NCI-H2107 (cell line): ENCODE measurements around the gene DAPP1.

Experiments
- DNase-seq: peaks from one replicate; lab custom pipeline; 2025; lab: John Stamatoyannopoulos, UW

The DAPP1 gene

DNA sequence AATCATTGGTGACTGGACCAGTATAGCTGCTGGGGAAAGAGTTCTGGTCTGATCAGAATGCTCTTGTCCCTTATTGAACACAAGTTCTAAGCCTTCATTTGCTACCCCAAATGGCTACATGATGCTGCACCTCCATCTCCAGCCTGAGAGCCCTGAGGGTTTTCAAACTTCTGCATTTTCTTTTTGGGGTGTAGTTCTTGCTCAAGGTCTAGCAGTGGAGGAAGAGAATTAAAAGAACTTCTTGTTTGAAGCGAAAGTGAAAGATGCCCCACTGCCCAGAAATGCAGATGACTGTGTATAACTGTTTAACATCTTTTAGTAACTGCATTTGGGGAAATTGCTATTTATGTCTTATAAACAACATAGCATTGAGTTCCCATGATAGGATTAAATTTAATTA is 39.1 kb downstream of the DAPP1 start:
- DNase-seq, result no peak

DNA sequence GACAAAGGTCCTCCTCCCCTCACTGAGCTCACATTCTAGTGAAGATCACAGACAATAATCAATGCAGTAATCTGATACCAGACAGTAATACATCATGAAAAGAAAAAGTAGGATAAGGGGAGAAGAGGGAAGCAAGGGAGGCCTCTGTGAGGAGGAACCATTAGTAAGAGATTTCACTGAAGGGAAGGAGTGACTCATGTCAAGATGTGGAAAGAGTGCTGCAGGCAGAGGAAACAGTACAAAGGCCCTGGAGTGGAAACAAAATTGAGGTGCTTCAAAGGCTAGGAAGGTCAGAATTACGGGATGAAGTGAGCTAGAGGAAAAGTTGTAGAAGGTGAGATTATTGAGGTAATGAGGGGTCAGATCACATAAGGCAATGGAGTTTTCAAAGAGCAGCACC is 39.5 kb downstream of the DAPP1 start:
- DNase-seq, result no peak

DNA sequence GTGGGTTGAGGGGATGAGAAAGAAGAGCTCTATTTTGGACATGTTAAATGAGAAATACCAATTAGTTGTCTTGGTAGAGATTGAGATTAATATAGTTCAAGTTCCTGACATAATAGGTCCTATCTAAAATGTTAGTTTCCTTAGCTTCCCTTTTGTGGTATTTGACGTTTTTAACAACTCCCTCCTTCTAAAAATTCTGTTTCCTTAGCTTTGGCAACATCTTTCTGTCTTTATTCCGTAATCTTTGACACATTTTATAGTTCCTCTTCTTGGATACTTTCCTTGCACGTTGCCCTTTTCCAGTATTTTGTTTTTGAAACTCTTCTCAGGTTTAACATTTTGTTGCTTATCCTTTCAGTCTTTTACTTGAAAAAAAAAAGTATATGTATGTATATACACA is 40.7 kb downstream of the DAPP1 start:
- DNase-seq, result no peak

DNA sequence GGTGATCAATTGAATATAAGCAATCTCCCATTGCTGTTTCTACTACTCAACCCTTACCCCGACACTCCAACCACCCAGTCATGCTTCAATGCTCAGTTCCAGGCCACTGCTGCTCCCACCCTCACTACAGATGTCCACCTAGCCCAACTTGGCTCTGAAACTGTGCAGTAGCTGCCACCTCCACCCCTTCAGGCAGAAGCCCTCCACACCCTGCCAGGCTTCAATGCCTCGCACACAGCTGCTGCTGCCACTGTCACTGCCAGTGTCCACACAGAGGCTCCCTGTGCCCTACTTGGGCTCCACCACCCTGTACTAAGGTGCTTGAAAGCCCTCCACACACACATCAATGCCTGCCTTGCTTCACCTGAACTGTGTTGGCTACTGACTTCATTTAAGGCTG is 43.0 kb downstream of the DAPP1 start:
- DNase-seq, result no peak

DNA sequence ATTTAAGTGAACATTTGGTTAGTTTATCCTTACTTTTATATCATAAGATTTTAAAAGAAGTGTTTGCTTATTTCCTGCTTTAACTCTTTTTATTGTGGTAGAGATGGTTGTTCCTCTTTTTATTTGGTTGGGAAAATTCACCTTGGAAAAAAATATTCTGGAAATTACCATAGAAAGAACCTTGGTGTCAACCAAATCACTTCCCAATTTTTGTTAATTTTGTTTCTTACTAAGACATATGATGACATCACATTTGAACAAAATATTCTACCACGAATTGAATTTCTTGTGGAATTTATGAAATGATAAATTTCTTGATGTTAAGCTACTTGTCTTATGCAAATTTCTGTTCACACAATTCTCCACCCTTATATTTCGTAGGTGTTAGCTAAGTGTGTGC is 43.9 kb downstream of the DAPP1 start:
- no peak for DNase-seq

DNA sequence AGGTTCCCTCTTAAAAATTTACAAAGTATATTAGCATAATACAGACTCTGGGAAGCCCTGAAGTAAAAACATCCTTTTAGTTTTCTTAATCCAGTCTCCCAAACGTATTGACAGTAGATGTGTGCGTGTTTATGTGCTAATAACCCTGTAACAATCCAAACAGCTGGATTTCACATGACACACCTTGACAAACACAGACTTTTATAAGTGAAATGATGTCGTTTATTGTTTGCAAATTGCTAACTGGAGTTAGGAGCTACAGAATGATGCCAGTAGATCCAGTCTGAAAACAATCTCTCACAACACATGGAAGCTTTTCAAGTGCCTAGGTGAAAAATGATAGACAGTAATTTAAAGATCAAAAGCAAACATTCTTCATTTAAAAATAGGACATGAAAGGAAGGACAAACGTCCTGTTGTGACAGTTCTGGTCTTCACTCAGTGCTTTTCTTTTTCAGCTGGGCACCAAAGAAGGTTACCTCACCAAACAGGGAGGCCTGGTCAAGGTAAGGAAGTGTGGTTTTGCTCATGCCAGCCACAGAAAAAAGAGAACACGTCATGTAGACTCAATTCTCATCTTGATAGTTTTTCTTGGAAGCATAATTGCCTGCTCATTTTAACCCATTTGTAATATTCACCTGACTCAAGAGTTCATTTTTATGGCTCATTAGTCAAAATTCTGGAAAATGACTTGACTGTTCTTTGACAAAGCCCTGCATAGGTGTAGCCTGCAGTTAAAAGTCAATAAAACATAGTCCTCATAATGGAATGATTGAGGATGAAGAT is 44.7 kb downstream of the DAPP1 start:
- no peak for DNase-seq

DNA sequence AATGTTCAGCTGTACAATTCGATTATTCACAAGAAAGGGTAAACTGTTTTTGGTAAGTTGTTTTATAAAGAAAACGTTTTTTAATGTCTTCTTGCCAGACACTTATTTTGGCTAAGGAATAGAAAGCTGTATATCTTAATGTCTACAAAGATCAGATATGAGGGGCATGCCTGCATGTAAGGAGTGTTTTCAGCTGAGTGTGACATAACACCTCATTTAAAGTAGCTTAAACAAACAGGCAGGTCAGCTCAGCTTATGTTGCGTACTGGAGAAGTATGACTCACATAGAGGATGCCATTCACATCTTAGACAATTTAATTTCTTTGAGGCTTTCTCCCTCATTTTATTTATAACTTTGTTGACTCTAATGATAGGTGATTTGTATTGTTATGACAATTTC is 47.2 kb downstream of the DAPP1 start:
- no peak for DNase-seq

DNA sequence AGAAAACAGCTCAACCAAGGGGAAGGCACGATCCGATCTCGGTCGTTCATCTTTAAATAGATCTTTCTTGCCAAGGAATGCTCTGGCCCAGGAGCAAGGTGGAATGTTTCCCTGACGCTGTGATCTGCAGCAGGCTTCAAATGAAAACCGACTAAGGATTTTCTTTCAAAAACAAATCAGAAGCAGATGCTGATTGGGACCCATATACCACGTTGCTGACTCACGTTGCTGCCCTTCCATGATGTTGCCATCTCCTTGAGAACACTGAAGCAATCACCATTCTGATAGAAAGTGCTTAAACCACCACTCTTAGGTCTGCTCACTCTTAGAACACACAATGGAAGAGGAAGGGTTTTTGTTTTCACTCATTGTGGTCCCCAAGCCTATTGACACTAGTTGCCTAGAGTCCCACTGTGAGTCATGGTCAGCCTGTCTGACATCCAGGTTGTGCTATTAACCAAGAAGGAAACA is 51.5 kb downstream of the DAPP1 start:
- no peak for DNase-seq

DNA sequence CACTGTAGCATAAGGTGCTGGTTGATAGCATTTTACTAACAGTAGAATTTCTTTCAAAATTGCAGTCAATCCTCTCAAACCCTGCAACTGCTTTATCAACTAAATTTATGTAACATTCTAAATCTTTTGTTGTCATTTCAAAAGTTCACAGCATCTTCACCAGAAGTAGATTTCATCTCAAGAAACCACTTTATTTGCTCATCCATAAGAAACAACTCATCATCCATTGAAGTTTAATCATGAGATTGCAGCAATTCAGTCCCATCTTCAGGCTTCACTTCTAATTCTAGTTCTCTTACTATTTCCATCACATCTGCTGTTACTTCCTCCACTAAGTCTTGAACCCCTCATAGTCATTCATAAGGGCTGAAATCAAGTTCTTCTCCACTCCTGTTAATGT is 55.9 kb downstream of the DAPP1 start:
- DNase-seq, result no peak

DNA sequence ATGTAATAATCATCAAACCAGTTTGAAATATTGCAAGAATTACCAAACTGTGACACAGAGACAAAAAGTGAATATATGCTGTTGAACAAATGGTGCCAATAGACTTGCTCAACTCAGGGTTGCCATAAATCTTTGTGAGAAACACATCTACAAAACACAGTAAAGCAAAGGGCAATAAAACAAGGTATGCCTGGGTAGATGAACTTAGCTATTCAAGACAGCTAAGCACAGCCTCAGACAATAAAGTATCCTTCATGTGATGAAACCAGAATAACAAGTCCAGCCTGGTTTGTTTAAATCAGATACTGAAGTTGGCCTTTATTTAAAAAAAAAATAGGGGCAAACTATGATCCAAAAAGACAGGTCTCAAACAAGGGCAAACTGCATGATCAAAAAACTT is 58.4 kb downstream of the DAPP1 start:
- no peak for DNase-seq

DNA sequence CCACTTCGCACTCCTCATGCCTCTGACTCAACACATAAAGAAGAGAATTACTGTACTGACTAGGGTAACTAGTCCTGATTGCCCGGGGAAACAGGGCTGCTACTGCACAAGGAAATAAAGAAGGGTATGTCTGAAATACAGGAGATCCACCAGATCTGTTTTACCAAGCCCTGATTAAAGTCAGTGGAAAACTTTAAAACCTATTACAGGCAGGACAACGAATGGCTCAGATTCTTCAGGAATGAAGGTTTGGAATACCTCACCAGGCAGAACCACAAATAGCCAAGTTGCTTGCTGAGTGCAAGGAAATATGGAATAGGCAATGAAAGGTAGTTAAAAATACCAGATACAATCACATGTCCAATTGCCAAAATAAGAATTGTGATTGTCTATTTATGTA is 60.3 kb downstream of the DAPP1 start:
- no peak for DNase-seq

DNA sequence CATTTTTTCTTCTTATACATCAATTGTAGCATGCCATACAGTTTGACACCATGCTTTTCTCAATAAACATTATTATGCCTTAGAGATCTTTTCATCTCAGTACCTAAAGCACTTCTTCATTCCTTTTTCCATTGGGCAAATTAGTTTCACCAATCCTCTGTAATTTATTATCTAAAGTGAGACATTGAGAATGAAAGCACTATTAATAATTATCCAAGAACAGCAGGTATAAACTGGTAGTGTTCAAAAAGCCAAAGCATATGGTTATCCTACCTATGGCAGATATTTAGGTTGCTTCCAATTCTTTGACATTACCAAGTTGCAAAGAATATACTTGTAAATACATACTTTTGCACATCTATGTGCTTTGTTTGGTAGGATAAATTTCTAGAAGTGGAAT is 62.0 kb downstream of the DAPP1 start:
- DNase-seq, result no peak

DNA sequence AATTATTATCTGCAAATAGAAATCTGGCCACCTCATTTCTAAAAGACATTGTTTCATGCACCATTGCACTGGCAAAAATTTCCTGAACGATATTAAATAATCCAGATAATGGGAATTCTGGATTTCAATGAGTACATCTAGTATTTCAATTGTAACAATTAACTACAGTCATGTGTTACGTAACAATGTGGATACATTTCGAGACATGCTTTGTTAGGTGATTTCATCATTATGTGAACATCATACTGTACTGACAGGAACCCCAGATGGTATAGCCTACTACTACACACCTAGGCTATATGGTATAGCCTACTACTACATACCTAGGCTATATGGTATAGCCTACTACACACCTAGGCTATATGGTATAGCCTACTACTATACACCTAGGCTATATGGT is 62.8 kb downstream of the DAPP1 start:
- DNase-seq, result no peak

DNA sequence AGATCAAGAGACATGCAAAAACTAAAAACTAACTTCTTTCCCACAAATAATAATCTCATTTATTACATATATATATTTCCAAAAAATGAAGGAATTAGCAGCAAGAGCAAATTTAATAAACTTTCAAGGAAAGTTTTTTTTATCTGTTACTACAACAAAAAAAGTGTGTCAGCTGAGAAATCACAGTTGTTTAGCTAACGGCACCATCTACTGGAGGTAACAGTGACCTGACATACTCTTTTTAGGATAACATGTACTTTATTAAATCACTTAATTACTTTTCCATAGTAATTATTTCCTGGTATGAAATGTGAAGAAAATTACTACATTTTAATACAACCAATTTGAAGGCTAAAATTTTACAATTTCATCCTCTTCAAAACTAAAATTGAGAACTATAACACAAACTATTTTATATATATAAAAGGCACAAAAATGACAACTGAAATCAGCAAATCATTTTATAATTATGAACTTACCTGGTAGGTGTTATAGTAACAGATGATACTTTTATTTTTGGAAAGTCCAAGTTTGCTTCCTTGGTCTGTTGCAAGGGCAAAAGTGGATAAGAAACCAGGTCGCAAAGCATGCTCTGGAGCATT is 68.5 kb downstream of the DAPP1 start:
- DNase-seq, result peak; percentile 4

DNA sequence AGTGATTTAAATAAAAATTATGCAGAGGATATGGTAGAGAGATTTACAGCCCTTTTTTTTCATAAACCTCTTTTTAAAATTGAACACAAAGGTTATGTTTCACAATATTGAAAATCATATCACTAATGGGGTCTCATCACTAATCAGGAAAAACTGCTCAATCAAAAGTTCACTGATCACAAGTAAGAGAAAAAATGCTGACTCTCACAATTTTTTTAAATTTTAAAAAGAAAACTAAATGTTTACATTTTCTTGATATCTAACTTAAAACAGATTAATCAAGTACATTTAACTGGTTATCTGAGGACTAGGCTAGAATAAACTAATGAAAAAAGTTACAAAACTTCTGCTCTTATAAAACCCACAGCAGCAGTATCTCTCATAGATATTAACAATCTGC is 69.1 kb downstream of the DAPP1 start:
- no peak for DNase-seq

DNA sequence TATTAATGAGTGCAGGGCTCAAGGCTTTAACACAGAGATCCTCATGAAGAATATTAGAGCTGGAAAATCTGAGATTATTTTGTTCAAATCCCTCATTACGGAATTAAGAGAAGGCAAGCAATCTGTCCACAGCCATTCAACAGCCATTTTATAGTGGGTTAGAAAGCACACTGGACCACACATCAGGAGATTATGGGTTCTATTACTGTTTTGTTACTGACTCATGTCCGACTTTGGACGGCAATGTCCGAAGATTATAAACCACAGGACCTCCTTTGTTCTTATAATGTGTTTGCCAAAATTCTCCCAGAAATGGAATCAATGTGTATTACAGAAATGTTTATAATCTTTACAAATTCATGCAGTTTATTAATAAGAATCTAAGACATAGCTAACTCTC is 69.5 kb downstream of the DAPP1 start:
- no peak for DNase-seq

DNA sequence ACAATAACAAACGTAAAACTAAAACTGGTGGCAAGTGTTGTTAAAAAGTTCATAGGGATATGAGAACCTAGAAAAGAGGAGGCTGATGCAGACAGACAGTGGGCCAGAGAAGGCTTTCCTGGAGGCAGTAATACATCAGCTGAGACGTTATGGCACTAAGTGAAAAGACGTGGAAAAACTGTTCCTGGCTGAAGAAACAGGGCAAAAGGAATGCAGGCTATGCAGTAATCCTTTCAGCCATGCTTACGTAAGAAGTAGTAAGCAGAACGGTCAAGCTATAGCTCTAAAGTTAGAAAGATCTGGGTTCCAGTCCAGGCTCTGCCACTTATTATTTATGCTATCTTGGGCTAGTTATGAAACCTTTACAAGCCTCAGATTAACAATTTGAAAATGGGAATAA is 71.2 kb downstream of the DAPP1 start:
- DNase-seq, result no peak

DNA sequence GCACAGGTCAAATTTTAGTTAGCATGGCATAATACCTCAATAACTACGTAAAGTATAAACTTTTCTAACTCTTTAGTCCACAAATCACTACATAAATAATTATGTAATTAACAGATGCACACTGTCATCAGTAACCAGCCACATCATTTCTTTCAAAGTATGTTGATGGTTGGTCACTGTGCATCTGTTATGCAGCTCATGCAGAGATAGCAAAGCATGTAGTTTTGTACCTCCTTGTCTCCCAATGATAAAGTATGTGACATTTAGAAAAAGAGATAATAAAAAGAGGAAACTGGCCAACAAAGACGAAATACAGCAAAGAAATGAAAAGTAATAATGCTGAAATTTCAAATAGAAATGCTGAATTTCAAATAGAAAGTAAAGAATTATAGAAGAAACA is 74.7 kb downstream of the DAPP1 start:
- no peak for DNase-seq

DNA sequence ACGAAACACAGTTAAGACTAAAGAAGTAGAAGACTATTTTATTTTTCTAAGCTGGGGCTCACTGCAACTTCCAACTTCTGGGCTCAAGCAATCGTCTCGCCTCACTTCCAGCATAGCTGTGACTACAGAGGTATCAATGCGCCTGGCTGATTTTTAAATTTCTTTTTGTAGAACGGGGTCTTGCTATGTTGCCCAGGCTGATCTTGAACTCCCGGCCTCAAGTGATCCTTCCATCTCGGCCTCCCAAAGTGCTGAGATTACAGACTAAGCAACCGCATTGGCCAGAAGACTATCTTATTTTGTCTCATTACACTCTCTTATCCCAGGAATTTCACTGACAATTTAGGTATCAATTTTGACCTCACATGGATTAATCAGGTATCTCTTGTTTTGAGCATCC is 76.4 kb downstream of the DAPP1 start:
- no peak for DNase-seq

DNA sequence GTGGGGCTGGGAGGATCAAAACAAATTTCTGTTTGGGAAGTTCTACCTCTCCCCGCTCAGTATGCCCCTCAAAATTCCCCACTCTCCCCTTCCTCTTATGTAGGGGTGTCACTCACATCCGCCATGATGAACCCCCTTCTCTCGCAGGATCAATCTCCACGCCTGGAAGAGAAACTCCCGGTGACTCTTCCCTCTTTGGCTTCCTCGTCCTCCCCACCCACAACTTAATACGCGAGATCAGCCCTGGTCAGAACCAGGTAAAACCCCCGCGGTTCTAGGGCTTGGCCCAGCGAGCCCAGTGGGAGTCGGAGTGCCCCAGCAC is 77.2 kb downstream of the DAPP1 start:
- DNase-seq, result no peak

DNA sequence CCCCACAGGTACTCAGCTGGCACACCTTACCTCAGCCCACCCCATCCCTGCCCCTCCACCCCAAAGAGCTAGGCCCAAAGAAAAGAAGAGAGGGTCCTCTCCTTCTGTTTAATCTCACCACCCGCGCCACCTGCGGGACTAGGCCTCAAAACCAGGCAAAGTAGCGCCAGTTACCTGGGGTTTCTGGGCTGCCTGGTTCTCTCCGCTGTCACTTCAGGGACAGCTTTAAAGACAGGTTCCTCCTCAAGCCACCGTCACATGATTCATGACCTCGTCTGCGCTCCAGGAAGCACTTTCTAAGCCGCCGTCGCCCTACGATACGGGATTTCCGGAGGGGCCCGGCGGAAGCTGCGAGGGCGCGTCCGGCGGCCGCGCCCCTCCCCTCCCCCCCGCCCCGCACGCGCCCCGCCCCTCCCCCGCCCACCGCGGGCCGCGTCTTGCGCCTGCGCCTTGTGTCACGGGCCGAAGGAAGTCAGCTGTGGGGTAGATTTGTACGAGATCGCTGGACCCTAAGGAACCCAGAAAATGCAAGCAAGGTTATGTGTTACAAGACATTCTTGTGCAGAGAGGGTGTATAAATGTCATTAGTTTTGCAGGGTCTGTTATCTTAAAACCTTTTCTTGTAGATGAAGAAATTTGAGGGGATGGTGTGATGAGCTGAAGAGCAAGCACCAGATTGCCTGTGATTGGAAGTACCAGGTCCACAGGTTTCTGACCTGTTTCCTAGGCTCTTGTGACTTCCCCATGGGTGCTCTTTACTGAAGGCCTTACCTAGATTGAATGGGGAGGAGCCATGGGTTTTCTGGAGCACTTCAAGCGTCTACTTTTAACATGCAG is 77.8 kb downstream of the DAPP1 start, which contains the start of gene LAMTOR3:
TSS of gene LAMTOR3 (minus strand) at position 267 of the 837 bp plus-strand sequence. CDS start 464 bp downstream, outside the sequence.
- DNase-seq, result peak; percentile 66

DNA sequence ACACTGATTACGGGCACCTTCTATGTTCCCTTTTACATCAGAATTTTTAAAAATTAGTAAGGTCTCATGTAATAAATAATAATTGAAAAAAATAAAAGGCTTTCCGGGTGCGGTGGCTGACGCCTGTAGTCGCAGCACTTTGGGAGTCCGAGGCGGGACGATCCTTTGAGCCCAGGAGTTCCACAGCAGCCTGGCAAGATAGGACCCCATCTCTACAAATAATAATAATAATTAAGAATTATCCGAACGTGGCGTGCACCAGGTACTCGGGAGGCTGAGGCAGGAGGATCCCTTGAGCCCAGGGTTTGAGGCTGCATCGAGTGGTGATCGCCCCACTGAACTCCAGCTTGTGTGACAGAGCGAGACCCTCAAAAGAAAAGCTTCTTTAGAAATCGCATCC is 78.4 kb downstream of the DAPP1 start:
- DNase-seq, result no peak

DNA sequence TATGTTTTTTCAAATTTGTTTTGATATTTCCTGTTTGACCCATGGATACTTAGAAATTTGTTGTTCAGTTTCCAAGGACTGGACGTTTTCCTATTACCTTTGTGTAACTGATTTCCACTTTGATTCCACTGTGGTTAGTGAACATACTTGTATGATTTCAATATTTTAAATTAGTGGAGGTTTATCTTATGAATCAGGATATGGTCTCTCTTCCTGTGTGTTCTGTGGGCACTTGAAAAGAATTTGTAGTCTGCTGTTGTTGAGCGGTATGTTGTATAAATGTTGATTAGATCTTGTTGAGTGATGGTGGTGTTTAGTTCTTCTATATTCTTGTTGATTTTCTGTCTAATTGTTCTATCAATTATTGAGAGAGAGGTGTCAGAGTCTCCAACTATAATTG is 98.8 kb downstream of the DAPP1 start:
- no peak for DNase-seq
